HG02885 (cell line): ENCODE data around the gene ALX4.

Experiments
- ATAC-seq: cut with Tn5 transposase; IDR thresholded peaks from one replicate; pipeline ENCODE4 v1.9.1; 2021; ENCODE audit warnings: mild to moderate bottlenecking; ENCODE audit not compliant: unreplicated experiment, poor library complexity

The ALX4 gene

DNA sequence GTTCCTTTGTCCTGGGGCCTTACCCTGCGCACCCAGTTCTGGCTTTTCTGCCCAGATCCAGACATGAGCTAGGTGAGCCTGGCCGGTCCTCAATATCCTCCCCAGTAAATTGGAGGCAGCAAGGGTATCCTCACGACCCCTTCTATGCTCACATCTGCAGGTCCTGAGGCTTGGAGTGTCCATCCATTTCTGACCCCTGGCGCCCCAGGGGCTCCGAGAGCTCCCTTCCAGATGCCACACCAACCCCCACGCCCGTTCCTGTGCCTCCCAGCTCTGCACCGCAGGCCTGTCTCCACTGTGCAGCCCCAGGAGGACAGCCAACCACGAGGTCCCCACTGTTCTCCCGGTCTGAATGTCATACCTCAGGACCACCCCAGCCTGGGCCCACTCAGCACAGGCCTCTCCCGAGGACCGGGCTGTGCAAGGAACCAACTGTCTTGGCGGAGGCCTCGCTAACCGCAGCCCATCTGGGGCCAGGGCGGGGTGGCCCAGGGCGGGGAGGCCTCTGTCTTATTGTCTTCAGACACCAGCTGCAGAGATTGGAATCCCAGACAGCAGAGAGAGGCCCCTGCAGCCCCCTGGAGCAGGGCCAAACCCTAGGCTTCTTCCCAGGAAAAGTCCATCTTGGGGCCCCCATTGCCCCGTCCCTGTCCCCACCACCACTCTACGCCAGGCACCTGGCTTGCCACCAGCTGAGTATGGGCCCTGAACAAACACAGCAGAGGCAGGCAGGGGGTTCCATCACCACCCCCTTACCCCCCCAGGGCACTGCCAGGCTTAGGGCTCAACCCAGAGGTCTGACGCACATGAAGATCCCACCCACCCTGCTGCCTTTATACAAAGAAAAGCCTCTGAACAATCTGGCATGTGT, 39.3 kb downstream of the ALX4 start:
- ATAC-seq, result no peak

GRCh38 chr11:44269369-44270351, 40.3 kb downstream of the ALX4 start:
- ATAC-seq, result no peak

GRCh38 chr11:44268614-44269080, 41.3 kb downstream of the ALX4 start:
- no peak for ATAC-seq

GRCh38 chr11:44267750-44268613, 42.0 kb downstream of the ALX4 start:
- no peak for ATAC-seq

DNA sequence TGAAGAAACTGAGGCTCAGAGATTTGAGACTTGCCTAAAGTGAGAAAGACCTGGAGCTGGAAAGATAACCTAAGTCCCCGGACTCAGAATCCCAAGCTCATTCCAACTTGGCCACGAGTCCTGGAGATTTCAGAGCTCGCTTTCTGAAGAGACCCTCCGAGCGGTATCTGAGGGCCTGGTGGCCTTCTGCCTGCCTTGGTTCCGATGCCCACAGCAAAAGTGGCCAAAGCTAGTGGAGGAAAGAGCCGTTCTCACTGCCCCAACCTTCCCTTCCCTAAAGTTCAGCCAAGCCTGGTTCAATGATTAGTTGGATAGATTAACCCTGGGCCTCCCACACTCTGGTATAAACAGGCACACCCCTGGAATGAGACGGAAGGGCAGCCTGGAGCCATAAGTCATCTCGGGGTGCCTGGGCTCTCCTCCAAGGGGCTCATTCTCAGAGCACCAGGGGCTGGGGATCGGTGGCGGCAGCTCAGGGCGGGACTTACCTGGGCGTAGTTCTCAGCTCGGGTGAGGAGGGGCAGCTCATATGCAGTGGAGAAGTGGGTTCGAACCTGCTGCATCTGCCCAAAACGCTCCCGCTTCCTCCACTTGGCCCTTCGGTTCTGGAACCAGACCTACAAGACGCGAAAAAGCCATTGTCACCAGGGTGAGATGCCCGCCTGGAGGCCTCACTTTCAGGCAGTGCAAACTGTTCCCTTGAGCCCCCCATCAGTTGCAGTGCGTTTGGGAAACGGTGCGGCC, 42.8 kb downstream of the ALX4 start:
- no peak for ATAC-seq

- ATAC-seq, result no peak
Observed at GRCh38 chr11:44266056-44266780, 43.7 kb downstream of the ALX4 start.

- ATAC-seq, result no peak
Observed at GRCh38 chr11:44264761-44265160, 45.2 kb downstream of the ALX4 start.

DNA sequence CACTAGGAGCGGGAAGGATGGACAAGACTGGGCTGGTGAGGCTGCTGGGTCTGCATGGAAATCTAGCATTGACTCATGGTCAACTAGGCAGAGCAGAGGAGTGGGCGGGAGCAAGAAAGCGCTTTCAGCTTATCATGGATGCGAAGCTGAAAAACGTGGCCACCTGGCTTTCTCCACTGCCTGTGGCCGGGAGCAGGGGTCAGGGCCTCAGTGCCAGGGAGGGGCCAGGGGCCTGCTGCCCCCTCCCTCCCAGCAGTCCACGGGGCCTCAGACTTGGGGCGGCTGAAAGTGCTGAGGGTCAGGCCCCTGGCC, 45.5 kb downstream of the ALX4 start:
- no peak for ATAC-seq

- no peak for ATAC-seq
Observed at GRCh38 chr11:44263738-44264437, 46.1 kb downstream of the ALX4 start.

GRCh38 chr11:44261800-44262591, 47.9 kb downstream of the ALX4 start:
- no peak for ATAC-seq

DNA sequence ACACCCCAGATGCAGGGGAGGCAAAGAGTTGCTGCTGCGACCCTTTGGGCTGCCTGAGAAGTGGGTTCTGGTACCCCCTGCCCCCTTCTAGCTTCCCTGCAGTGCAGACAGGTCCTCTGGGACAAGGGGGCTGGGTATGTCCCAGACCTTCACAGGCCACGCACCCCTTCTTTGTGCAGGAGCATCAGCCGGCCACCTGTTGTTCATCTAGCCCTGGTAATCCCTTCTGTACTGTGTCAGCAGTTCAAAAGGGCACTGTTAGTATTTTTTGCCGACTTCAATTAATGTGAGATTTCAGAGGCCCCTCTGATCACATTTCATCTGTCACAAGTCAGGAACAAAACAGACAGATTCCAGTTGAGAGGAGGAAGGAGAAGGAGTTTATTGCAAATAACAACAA, 49.9 kb downstream of the ALX4 start:
- ATAC-seq, result no peak

DNA sequence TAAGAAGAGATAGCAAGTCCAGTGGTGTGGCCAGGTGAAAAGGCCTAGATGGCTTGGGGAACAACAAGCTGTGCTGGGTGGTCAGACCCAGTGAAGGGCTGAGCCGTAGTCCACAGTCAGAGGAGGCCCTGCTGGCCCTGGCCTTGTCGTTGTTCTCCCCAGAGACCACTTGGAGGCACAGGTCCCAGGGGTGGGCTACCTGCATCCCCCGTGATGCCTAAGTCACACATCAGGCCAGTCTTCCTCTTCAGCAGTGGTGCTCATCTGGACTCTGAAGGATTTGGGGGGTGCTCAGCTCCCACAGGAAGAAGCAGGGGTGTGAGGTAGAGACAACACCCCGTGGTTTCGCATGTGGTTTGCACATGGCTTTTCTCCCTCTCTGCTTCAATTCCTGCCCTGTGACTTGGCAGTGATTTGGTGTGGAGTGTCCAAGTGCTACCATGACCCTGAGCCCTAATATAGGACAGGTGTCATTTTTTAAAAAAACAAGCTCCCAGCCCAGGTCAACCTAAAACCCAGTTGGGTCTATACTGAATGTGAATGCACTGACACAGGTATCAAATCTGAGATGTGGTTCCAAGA, 51.0 kb downstream of the ALX4 start:
- no peak for ATAC-seq

GRCh38 chr11:44258190-44258489, 51.8 kb downstream of the ALX4 start:
- no peak for ATAC-seq

DNA sequence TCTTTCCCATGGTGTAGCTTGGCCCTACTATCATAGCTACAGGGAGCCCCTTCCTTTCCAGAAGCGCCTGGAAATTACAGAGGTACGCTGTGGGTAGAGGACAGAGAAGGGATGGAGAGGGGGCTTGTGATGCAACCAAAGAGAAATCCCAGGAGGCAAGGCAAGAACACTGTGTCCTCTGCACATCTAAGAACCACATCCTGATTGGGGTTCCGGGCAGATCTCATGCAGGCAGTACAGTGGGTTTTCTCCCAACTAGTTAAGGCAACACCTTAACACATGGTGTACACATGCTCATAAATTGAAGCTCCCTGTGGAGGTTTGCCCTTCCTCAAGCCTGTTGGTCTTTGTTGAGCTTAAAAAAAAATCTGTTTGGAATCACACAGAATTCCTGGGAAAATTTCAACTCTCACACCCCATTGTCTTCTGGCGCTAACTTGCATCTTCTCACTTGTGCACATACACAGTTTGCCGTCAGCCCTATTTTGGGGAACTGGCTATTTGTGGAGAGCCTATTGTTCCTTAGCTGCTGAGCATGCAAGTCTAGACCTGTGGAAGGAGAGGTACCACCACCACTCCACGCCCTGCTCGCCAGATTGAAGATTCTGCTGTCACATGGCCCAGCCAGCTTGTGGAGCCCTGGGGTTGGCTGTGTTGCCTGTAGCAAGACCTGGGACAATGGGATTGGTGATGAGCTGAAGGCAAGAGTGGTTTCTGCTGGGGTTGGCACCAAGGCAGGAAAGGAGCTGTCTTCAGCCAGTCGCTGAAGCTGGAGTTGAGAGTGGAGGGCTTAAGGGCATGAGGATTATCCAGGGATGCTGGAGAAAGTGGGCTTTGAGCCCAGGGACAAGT, 52.4 kb downstream of the ALX4 start:
- ATAC-seq, result no peak

DNA sequence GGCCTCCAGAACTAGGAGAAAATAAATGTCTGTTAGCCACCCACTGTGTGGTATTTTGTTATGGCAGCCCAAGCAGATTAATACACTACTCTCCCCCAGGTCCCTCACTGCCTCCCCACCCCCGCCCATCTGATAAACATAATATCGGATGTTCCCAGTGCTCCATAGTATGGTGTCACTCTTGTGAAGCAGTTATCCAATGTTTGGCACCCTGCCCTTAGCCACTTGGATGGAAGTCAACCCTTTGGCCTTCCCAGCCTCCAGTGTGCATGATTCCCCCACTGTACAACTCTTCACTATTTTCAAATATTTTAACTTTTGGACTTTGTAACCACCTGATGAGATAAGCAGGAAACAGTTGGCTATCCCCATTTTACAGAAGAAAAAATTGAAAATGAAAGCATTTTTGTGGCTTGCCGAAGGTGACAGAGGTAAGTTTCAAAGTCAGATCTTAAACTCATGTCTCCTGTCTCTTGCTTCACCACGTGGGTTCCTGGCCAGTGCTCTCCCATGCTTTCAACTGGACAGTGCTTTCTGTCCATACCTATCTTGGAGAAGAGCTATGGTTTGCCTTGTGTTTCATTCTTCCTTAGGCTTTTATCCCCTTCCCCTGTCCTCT, 53.2 kb downstream of the ALX4 start:
- no peak for ATAC-seq

GRCh38 chr11:44255406-44256071, 54.4 kb downstream of the ALX4 start:
- no peak for ATAC-seq
